GM23248 (cell line): ENCODE data around the gene KAT2B.

Source experiments
- EZH2 ChIP-seq: fragments of 200-600 bp; sonication (generic); IDR thresholded peaks from 2 replicates; pipeline ENCODE4 v1.6.1; 2018; ENCODE audit warnings: antibody characterized with exemption, mild to moderate bottlenecking; ENCODE audit not compliant: insufficient read depth, poor library complexity, severe bottlenecking
- EZH2phosphoT487 ChIP-seq: fragments of 200-600 bp; sonication (generic); IDR thresholded peaks from 2 replicates; pipeline ENCODE4 v1.6.1; 2018; ENCODE audit warnings: antibody characterized with exemption, moderate library complexity, mild to moderate bottlenecking, low read depth; ENCODE audit not compliant: insufficient read depth

- no peak for TF ChIP-seq EZH2
- no peak for TF ChIP-seq EZH2phosphoT487
Measured at GRCh38 chr3:20043396-20043795, 3.1 kb downstream of the KAT2B start.
